ENCODE data around the gene POLR3H. TPM values are rescaled to one million over a fixed set of nuclear protein-coding genes. Genes with fewer than 3 reads are reported as not detected.

The POLR3H gene
- 27.2 and 35.0 TPM in 2 replicates for total RNA-seq

DNA sequence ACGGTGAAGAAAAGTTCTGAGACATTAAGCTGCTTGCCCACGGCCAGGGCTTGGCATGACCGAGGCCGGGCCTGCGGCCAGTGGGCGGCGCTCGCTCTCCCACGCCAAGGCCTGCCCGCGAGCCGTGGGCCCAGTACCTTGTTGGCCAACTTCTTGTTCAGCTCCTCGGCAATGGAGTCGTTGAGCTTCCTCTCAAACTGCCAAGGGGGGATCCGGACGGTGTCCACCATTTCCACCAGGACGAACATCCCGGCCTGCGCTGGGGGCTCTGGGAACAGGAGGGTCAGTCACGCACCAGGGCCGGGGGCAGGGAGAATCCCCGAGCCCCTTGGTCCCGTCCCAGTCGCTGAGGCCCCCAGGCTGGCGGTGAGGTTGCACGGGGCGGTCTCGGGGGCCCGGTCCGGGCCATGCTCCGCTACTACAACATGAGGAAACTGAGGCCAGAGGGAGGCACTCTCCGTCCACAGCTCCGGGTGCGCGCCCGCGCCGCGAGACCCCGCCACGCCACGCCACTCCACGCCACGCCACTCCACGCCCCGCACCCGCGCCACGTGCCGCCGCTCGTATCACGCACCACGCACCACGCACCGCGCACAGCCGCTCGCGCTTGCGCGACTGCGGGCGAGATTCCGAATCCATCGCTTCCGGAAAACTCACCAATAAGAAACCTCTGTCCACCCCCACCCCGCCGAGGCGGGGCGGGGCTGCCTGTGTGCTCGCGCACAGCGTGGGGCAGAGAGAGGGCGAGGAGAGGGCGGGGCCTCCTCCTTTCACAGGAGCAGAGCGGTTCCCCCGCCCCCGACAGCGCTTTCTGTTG, at the start of gene POLR3H:
Gene POLR3H, minus strand, starts transcription at position 617 of the 817 bp plus-strand sequence. Its CDS starts 369 bp downstream, at position 248.

GRCh38 chr22:41589391-41590241, 45.3 kb upstream of the POLR3H start, which contains the start of gene PMM1:
Gene PMM1, minus strand, starts transcription at chr22:41589840. Its CDS starts 35 bp downstream, at chr22:41589805.

Other genes starting within 250 kb of the POLR3H start
- gene ZC3H7B, start 242.9 kb downstream of the POLR3H start, total RNA-seq = 70.1 and 79.1 TPM in 2 replicates
- 12.8 and 16.5 TPM in 2 replicates for gene TEF, start 162.5 kb downstream of the POLR3H start, total RNA-seq
- gene TOB2, start 97.7 kb downstream of the POLR3H start, total RNA-seq = 26.8 and 31.1 TPM in 2 replicates
- gene PHF5A, start 75.8 kb downstream of the POLR3H start, total RNA-seq = 32.9 and 33.9 TPM in 2 replicates
- gene ACO2, start 75.4 kb downstream of the POLR3H start, total RNA-seq = 94.5 and 101 TPM in 2 replicates
- 2.9 and 6.3 TPM in 2 replicates for gene CSDC2, start 16.5 kb upstream of the POLR3H start, total RNA-seq
- 23.5 and 25.9 TPM in 2 replicates for gene PMM1, start 45.4 kb upstream of the POLR3H start, total RNA-seq
- gene DESI1, start 76.6 kb upstream of the POLR3H start, total RNA-seq = 20.8 and 23.9 TPM in 2 replicates
- 249 and 253 TPM in 2 replicates for gene XRCC6, start 76.8 kb upstream of the POLR3H start, total RNA-seq
- gene SNU13, start 144.4 kb upstream of the POLR3H start, total RNA-seq = 66.7 and 76.8 TPM in 2 replicates
- 0.20 and 0.26 TPM in 2 replicates for gene MEI1, start 155.0 kb upstream of the POLR3H start, total RNA-seq

Data from smooth muscle cell of the pulmonary artery (primary cell).